HG03064 (cell line): ENCODE measurements around the gene TBC1D3D.
"Not testable (repeated sequence)": the region's sequence is repeated elsewhere in the genome, so short reads cannot be mapped to it uniquely, and the experiment has no call there.

Experiments
- ATAC-seq: cut with Tn5 transposase; IDR thresholded peaks from one replicate; pipeline ENCODE4 v1.9.1; 2021; ENCODE audit warnings: low read depth; ENCODE audit not compliant: unreplicated experiment

The TBC1D3D gene

GRCh38 chr17:38003676-38004075, at the start of gene TBC1D3D:
TBC1D3D (plus strand) TSS chr17:38003976; CDS start chr17:38005561, 1,585 bp downstream.
- not testable (repeated sequence) for ATAC-seq

GRCh38 chr17:37988960-37989359, 14.8 kb upstream of the TBC1D3D start, which contains the start of gene TBC1D3L:
TBC1D3L (minus strand) TSS chr17:37989060; CDS start chr17:37987520, 1,540 bp downstream.
- not testable (repeated sequence) for ATAC-seq
